ENCODE results near the gene HNRNPH2. TPM values are rescaled to one million over a fixed set of nuclear protein-coding genes. Genes with fewer than 3 reads are reported as not detected.

Gene HNRNPH2
- total RNA-seq, 4 donors from 2014 or later = 36.4 to 60.0 (median 44.4) TPM

- intact Hi-C loops (cut with DNase I) = no loop called here
- no peak for TF ChIP-seq POLR2A (IDR thresholded peaks at IDR 0.05; ENCODE audit: low read depth)
- TF ChIP-seq CTCF (IDR thresholded peaks at IDR 0.05) = no peak
- TF ChIP-seq EP300 (IDR thresholded peaks at IDR 0.05) = no peak
- no peak for TF ChIP-seq POLR2AphosphoS5 (IDR thresholded peaks at IDR 0.05)
- WGBS = 64% methylated on average over 4 of the region's 4 CpGs
Observed at GRCh38 chrX:101383679-101384205, 24.3 kb upstream of the HNRNPH2 start.

GRCh38 chrX:101385026-101385684, 22.9 kb upstream of the HNRNPH2 start:
- peak overlapping the region in 1 of 4 donors; percentile 13 for H3K27ac ChIP-seq (replicated peaks in 1 of 4)
- 75% methylated on average over 7 of the region's 7 CpGs for WGBS

More at GRCh38 chrX:101383679-101384205, 24.3 kb upstream of the HNRNPH2 start:
- H3K27me3 ChIP-seq = no peaks in the 10 kb centered on the region
- H3K36me3 ChIP-seq = no peaks in the 10 kb centered on the region
- H3K9me3 ChIP-seq = no peaks in the 10 kb centered on the region
- H3K4me1 ChIP-seq = no peaks in the 10 kb centered on the region
- H3K27ac ChIP-seq (replicated peaks in 1 of 4) = no peak overlapping the region
- no peak for DNase-seq (ENCODE audit: extremely low spot score)
- no peak overlapping the region for H3K4me3 ChIP-seq

GRCh38 chrX:101385795-101386541, 22.1 kb upstream of the HNRNPH2 start, which contains the start of gene BTK:
Gene BTK (minus strand): TSS chrX:101386191. CDS start chrX:101375284, 10,907 bp downstream.
- WGBS = 66% methylated on average over 9 of the region's 9 CpGs
- TF ChIP-seq POLR2AphosphoS5 (IDR thresholded peaks at IDR 0.05) (no peak), POLR2A (IDR thresholded peaks at IDR 0.05; ENCODE audit: low read depth) (no peak), CTCF (IDR thresholded peaks at IDR 0.05) (no peak), EP300 (IDR thresholded peaks at IDR 0.05) (no peak)

More at GRCh38 chrX:101385026-101385684, 22.9 kb upstream of the HNRNPH2 start:
- Histone ChIP-seq H3K9me3 (no peaks in the 10 kb centered on the region), H3K27me3 (no peaks in the 10 kb centered on the region), H3K4me3 (peak overlapping the region in 2 of 4 donors; percentile 11 to 33), H3K36me3 (no peaks in the 10 kb centered on the region), H3K4me1 (no peaks in the 10 kb centered on the region)
- intact Hi-C loops (cut with DNase I) = no loop called here
- DNase-seq (ENCODE audit: extremely low spot score) = no peak
- no peak for TF ChIP-seq CTCF (IDR thresholded peaks at IDR 0.05)
- no peak for TF ChIP-seq EP300 (IDR thresholded peaks at IDR 0.05)
- no peak for TF ChIP-seq POLR2AphosphoS5 (IDR thresholded peaks at IDR 0.05)
- no peak for TF ChIP-seq POLR2A (IDR thresholded peaks at IDR 0.05; ENCODE audit: low read depth)

GRCh38 chrX:101386542-101386885, 21.5 kb upstream of the HNRNPH2 start:
- H3K27me3 ChIP-seq = no peaks in the 10 kb centered on the region
- no peak overlapping the region for H3K4me3 ChIP-seq
- H3K36me3 ChIP-seq = no peaks in the 10 kb centered on the region
- no peak overlapping the region for H3K27ac ChIP-seq (replicated peaks in 1 of 4)
- peaks cover 0 to 4% (median 3%) of the 10 kb centered on the region in 4 donors for H3K4me1 ChIP-seq
- TF ChIP-seq CTCF (IDR thresholded peaks at IDR 0.05) = no peak
- TF ChIP-seq EP300 (IDR thresholded peaks at IDR 0.05) = no peak
- no peak for TF ChIP-seq POLR2AphosphoS5 (IDR thresholded peaks at IDR 0.05)
- no peak for TF ChIP-seq POLR2A (IDR thresholded peaks at IDR 0.05; ENCODE audit: low read depth)
- WGBS = 76% methylated on average over 6 of the region's 6 CpGs
- no peaks in the 10 kb centered on the region for H3K9me3 ChIP-seq
- intact Hi-C loops (cut with DNase I) = no loop called here
- no peak for DNase-seq (ENCODE audit: extremely low spot score)

More at GRCh38 chrX:101385795-101386541, 22.1 kb upstream of the HNRNPH2 start, which contains the start of gene BTK:
- peak within 1 kb of the TSS in 2 of 4 donors; percentile 11 to 33 for H3K4me3 ChIP-seq
- no peaks in the 10 kb centered on the region for H3K4me1 ChIP-seq
- no peak for DNase-seq (ENCODE audit: extremely low spot score)
- no peaks in the 10 kb centered on the region for H3K9me3 ChIP-seq
- intact Hi-C loops (cut with DNase I) = no loop called here
- H3K27me3 ChIP-seq = no peaks in the 10 kb centered on the region
- H3K36me3 ChIP-seq = no peaks in the 10 kb centered on the region
- H3K27ac ChIP-seq (replicated peaks in 1 of 4) = peak within 1 kb of the TSS in 1 of 4 donors; percentile 13

Measured in esophagus muscularis mucosa (tissue), 4 donors.